Erythroblast (primary cell): ENCODE measurements around the gene LRIG1.

Source experiments
- GATA1 ChIP-seq: IDR thresholded peaks from 2 replicates; pipeline ENCODE4 v1.6.1; 2011; ENCODE audit warnings: low read depth, mild to moderate bottlenecking, control low read depth, low read length, moderate library complexity
- POLR2A ChIP-seq: IDR thresholded peaks from 2 replicates; pipeline ENCODE4 v1.6.1; 2011; ENCODE audit warnings: mild to moderate bottlenecking, low read length

GRCh38 chr3:66376568-66376967 lies 124.3 kb downstream of the LRIG1 start:
- TF ChIP-seq GATA1 (no peak), POLR2A (no peak)
